A549 (cell line): ENCODE measurements around the gene ADAM10. TPM values are rescaled to one million over a fixed set of nuclear protein-coding genes. Genes with fewer than 3 reads are reported as not detected.

ENCODE experiments used
- ATAC-seq, 2 experiments: fragments of 200-7000 bp in 1 of 2; fragments of >200 bp in 1 of 2; cut with Nextera tagmentation in 1 of 2; cut with Tn5 transposase in 1 of 2; 3 replicates each; pipeline versions ENCODE4 v1.8.0 to v1.9.1; 2018 to 2020; ENCODE audit warnings: mild to moderate bottlenecking in 1 of 2, moderate library complexity in 1 of 2
- CTCF ChIA-PET: fragments of 300-600 bp; sonication (Branson Sonifier 250); formaldehyde crosslinking; extraction: SDS; loops from one replicate; lab custom pipeline; 2021; ENCODE audit warnings: antibody characterized with exemption, inconsistent platforms; lab: Yijun Ruan, JAX
- POLR2A ChIA-PET: fragments of 350-600 bp; formaldehyde crosslinking; extraction: SDS; loops from one replicate; lab custom pipeline; 2021; ENCODE audit warnings: antibody characterized with exemption, inconsistent platforms; lab: Yijun Ruan, JAX
- DNase-seq, 2 experiments: peaks; one replicate each; pipeline versions ENCODE4 v3.0.0 to v3.0.0-alpha.2; 2011 to 2016; ENCODE audit warnings: low read depth in 1 of 2, low spot score in 1 of 2
- FAIRE-seq: peaks from 2 replicates; lab custom pipeline; 2011; peaks lifted over from hg19 to GRCh38; lab: Jason Lieb, UNC
- H3K27ac ChIP-seq, 2 experiments: fragments of >200 bp; sonication (Bioruptor Twin); formaldehyde crosslinking; 3 replicates each; pipeline ENCODE4 v1.5.1; 2016 to 2017
- H3K4me1 ChIP-seq: fragments of >200 bp; sonication (Bioruptor Twin); formaldehyde crosslinking; 3 replicates; pipeline ENCODE4 v1.6.1; 2016
- H3K4me2 ChIP-seq: fragments of >200 bp; sonication (Bioruptor Twin); formaldehyde crosslinking; 3 replicates; pipeline ENCODE4 v1.6.1; 2016
- H3K4me3 ChIP-seq: fragments of >200 bp; sonication (Bioruptor Twin); formaldehyde crosslinking; 3 replicates; pipeline ENCODE4 v1.5.1; 2016
- H3K9me3 ChIP-seq: fragments of >200 bp; sonication (Bioruptor Twin); formaldehyde crosslinking; 3 replicates; pipeline ENCODE4 v1.6.1; 2016
- BHLHE40 ChIP-seq: IDR thresholded peaks from 2 replicates; pipeline ENCODE4 v1.6.1; 2012; ENCODE audit warnings: low read depth, low read length, inconsistent platforms
- CBX8 ChIP-seq: fragments of 200-600 bp; sonication (generic); IDR thresholded peaks from 2 replicates; pipeline ENCODE4 v1.6.1; 2016
- CHD4 ChIP-seq: fragments of 200-600 bp; sonication (generic); IDR thresholded peaks from 2 replicates; pipeline ENCODE4 v1.6.1; 2016; ENCODE audit warnings: antibody characterized with exemption, mild to moderate bottlenecking, borderline replicate concordance
- CTCF ChIP-seq: fragments of >200 bp; sonication (Bioruptor Twin); formaldehyde crosslinking; IDR thresholded peaks from 3 replicates; pipeline ENCODE4 v1.5.1; 2016
- ELK1 ChIP-seq: fragments of 150-350 bp; IDR thresholded peaks from 2 replicates; pipeline ENCODE4 v1.6.1; 2014; ENCODE audit warnings: low read depth, mild to moderate bottlenecking, low read length
- FOSB ChIP-seq: fragments of 250-450 bp; sonication (Bioruptor Pico); IDR thresholded peaks from 2 replicates; pipeline ENCODE4 v1.5.0; 2020; ENCODE audit warnings: mild to moderate bottlenecking, moderate library complexity
- FOXS1 ChIP-seq: fragments of 250-450 bp; sonication (Bioruptor Pico); IDR thresholded peaks from 2 replicates; pipeline ENCODE4 v1.5.0; 2020; ENCODE audit warnings: mild to moderate bottlenecking, moderate library complexity
- HES2 ChIP-seq: fragments of >200 bp; sonication (Bioruptor Twin); formaldehyde crosslinking; IDR thresholded peaks from 2 replicates; pipeline ENCODE4 v1.6.1; 2016
- HEYL ChIP-seq: fragments of 250-450 bp; sonication (Bioruptor Pico); IDR thresholded peaks from 2 replicates; pipeline ENCODE4 v1.8.0; 2021; ENCODE audit warnings: mild to moderate bottlenecking, moderate library complexity
- HOXB5 ChIP-seq: fragments of 250-450 bp; sonication (Bioruptor Pico); IDR thresholded peaks from 2 replicates; pipeline ENCODE4 v1.5.0; 2020; ENCODE audit warnings: mild to moderate bottlenecking, moderate library complexity
- JUNB ChIP-seq: fragments of >200 bp; sonication (Bioruptor Twin); formaldehyde crosslinking; IDR thresholded peaks from 2 replicates; pipeline ENCODE4 v1.6.1; 2016
- KDM1A ChIP-seq: fragments of 200-600 bp; sonication (generic); IDR thresholded peaks from 2 replicates; pipeline ENCODE4 v1.6.1; 2016; ENCODE audit warnings: low read depth, mild to moderate bottlenecking
- MAZ ChIP-seq: fragments of 150-350 bp; IDR thresholded peaks from 2 replicates; pipeline ENCODE4 v1.6.1; 2014; ENCODE audit warnings: antibody characterized with exemption, low read depth, low read length, borderline replicate concordance
- POLR2A ChIP-seq: IDR thresholded peaks from 2 replicates; pipeline ENCODE4 v1.6.1; 2012; ENCODE audit warnings: mild to moderate bottlenecking, low read length
- POLR2AphosphoS2 ChIP-seq: conservative IDR thresholded peaks from 2 replicates; pipeline ENCODE4 v1.6.1; 2012; ENCODE audit warnings: low read length, improper control_type of control experiment, inconsistent platforms
- REST ChIP-seq: fragments of 200-600 bp; sonication (generic); IDR thresholded peaks from 2 replicates; pipeline ENCODE4 v1.6.1; 2016; ENCODE audit warnings: antibody characterized with exemption, mild to moderate bottlenecking, moderate library complexity
- TP53 ChIP-seq: fragments of 250-450 bp; sonication (Bioruptor Pico); IDR thresholded peaks from 2 replicates; pipeline ENCODE4 v1.5.0; 2021; ENCODE audit warnings: mild to moderate bottlenecking, moderate library complexity
- USF2 ChIP-seq: fragments of 450-650 bp; IDR thresholded peaks from 2 replicates; pipeline ENCODE4 v1.6.1; 2014; ENCODE audit warnings: antibody characterized with exemption
- ZNF302 ChIP-seq: fragments of 250-450 bp; sonication (Bioruptor Pico); IDR thresholded peaks from 2 replicates; pipeline ENCODE4 v1.9.0; 2021; ENCODE audit warnings: inconsistent platforms, mild to moderate bottlenecking, moderate library complexity
- WGBS: methylation state at CpG from one replicate; pipeline ENCODE4 v1.1.6; 2017; ENCODE audit errors: missing lambda C conversion rate; 5-methylcytosine and 5-hydroxymethylcytosine counted together
- polyA plus RNA-seq, 4 experiments: library from polyadenylated mRNA; depleted of rRNA in 3 of 4; stranded (reverse); fragments of >200 nt; fragmentation: RNase III in 1 of 4; extraction: RNeasy Plus Mini Kit Qiagen cat#74134 plus additional on column Dnase treatment in 1 of 4; gene quantifications; 2 replicates in 3 of 4; 3 replicates in 1 of 4; pipeline ENCODE4 v1.2.3, GENCODE V29; 2011 to 2017

Gene ADAM10
- polyA plus RNA-seq, 2 of the 4 experiments (the other 2 are of a cell fraction) = 200 to 210 TPM

GRCh38 chr15:58543664-58544335 is 205.7 kb downstream of the ADAM10 start (continued):
- no peak for TF ChIP-seq USF2

GRCh38 chr15:58541410-58542087 is 208.0 kb downstream of the ADAM10 start:
- no peak for DNase-seq
- no peak for ATAC-seq
- TF ChIP-seq HOXB5 (CRISPR knock-in tag) (no peak), TP53 (CRISPR knock-in tag) (no peak), REST (no peak), CTCF (no peak), FOXS1 (CRISPR knock-in tag) (no peak), HEYL (CRISPR knock-in tag) (no peak), MAZ (no peak), JUNB (no peak), BHLHE40 (no peak), FOSB (CRISPR knock-in tag) (no peak), ELK1 (no peak), POLR2A (no peak), CBX8 (no peak), HES2 (no peak), CHD4 (no peak), ZNF302 (CRISPR knock-in tag) (no peak), POLR2AphosphoS2 (no peak), KDM1A (no peak)
- FAIRE-seq = no peak
- H3K4me2 ChIP-seq = no peak overlapping the region
- H3K4me1 ChIP-seq = peaks cover 15% of the 10 kb centered on the region
- ChIA-PET CTCF (interaction anchor here (1.3 kb wide), 1 partner anchor 67 kb away, joined by 3 read pairs; no protein-coding TSS in a partner anchor), POLR2A (no interaction called here)
- peak overlapping the region in 1 of 2 experiments; percentile 95; a peak in 3 of 6 replicates for H3K27ac ChIP-seq
- H3K4me3 ChIP-seq = no peak overlapping the region
- WGBS = 91% methylated on average over 22 of the region's 22 CpGs
- no peaks in the 10 kb centered on the region for H3K9me3 ChIP-seq
